Mammary epithelial cell (primary cell): ENCODE measurements around the gene PRSS35.

Experiments used
- EZH2 ChIP-seq: IDR thresholded peaks from 2 replicates; pipeline ENCODE4 v1.6.1; 2012; ENCODE audit warnings: low read length, inconsistent platforms, borderline replicate concordance
- TF ChIP-seq, protein P1 (sequence below), 2 donors: IDR thresholded peaks in 1 of 2; conservative IDR thresholded peaks in 1 of 2; 2 replicates each; pipeline ENCODE4 v1.5.1; 2011 to 2012; ENCODE audit warnings: inconsistent platforms in 2 of 2, low read length in 2 of 2, mild to moderate bottlenecking in 2 of 2, control low read depth in 1 of 2, low read depth in 1 of 2; ENCODE audit not compliant: insufficient read depth in 1 of 2; ENCODE audit errors: extremely low read depth in 1 of 2

DNA sequence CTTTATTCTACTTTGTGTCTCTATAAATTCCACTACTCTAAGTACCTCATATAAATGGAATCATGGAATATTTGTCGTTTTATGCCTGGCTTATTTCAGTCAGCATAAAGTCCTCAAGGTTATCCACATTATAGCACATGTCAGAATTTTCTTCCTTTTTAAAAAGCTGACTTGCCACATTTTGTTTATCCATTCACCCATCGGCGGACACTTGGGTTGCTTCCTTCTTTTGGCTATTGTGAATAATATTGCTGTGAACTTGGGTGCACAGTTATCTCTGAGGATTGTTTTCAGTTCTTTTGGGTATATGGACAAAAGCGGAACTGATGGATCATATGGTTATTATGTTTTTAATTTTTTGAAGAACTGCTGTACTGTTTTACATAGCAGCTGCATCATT lies 42.3 kb upstream of the PRSS35 start:
- TF ChIP-seq, protein P1, sequence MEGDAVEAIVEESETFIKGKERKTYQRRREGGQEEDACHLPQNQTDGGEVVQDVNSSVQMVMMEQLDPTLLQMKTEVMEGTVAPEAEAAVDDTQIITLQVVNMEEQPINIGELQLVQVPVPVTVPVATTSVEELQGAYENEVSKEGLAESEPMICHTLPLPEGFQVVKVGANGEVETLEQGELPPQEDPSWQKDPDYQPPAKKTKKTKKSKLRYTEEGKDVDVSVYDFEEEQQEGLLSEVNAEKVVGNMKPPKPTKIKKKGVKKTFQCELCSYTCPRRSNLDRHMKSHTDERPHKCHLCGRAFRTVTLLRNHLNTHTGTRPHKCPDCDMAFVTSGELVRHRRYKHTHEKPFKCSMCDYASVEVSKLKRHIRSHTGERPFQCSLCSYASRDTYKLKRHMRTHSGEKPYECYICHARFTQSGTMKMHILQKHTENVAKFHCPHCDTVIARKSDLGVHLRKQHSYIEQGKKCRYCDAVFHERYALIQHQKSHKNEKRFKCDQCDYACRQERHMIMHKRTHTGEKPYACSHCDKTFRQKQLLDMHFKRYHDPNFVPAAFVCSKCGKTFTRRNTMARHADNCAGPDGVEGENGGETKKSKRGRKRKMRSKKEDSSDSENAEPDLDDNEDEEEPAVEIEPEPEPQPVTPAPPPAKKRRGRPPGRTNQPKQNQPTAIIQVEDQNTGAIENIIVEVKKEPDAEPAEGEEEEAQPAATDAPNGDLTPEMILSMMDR (conservative IDR thresholded peaks at IDR 0.05 in 1 of 2, IDR thresholded peaks at IDR 0.05 in 1 of 2; ENCODE audit: extremely low read depth in 1 of 2, insufficient read depth in 1 of 2, low read depth in 1 of 2, low read length in 2 of 2) = no peak
- TF ChIP-seq EZH2 = no peak
